HG02938 (cell line): ENCODE data around the gene ZFHX3.

Source experiments
- ATAC-seq: cut with Tn5 transposase; IDR thresholded peaks from one replicate; pipeline ENCODE4 v1.9.1; 2021; ENCODE audit warnings: mild to moderate bottlenecking, moderate library complexity; ENCODE audit not compliant: unreplicated experiment

The ZFHX3 gene

DNA sequence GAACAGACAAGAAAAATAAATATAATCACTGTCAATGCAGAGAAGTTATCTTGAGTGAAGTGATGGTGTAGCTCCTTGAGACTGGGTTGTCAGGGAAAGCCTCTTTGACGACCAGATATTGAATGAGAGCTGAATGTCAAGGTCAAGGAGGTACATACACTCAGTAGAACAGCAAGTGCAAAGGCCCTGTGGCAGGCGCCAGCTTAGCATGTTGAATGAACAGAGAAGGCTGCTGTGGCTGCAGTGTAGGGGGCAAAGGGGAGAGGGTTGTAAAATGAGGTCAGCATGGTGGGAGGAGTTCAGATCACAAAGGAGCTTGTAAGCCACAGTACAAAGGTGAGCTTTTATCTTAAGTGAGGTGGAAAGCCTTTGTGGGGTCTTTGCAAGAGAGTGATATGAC is 111.5 kb downstream of the ZFHX3 start:
- ATAC-seq = no peak

DNA sequence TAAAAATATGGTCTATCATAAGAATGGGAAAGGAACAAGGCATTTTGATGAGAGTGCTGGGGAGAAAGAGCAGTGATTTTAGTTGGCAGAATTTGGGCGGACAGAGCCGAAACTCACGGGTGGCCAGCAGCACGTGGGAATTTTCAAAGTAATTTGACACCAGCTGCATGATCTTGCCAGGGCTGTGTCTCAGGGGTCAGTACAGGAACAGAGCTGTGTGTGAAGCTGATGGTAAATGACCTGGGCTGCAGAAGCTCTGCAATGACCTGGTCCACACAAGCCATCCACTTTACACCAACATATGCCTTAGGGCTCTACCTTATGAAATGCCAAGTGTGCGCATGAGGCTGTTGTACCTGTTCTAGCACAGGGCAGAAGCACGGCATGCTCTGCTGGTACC is 112.0 kb downstream of the ZFHX3 start:
- no peak for ATAC-seq

DNA sequence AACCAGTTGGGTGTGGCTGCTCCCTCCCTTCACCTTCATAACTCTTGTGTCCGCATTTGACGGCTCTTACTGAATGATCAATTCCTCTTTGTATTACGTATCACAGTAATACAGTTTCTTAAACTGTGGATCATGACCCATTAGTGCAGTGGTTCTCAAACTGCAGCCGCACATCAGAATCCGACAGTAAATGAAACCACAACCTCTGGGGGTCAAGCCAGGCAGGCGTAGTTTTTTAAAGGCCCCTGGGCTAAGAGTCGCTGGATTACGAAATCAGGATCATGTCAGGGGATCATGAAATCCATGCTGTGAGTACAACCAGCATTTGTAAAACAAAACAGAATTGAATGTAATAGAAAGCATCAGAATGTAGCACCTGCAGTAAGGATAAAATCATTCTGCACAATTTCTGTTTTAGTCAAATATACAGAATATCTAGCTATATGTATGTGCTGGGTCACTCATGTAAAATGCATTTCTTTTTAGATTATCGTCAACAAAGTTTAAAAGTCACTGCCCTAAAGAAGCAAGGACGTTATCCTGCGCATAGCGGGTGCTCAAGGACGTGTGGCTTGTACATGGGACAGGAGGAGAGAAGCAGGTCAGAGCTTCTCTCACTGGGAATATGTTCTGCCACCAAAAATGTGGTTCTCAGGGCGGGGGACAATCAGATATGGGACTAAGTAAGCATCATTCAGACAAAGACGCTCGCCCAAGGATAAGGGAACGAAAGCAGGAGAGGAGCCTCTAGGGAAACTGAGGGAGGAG is 113.1 kb downstream of the ZFHX3 start:
- no peak for ATAC-seq

DNA sequence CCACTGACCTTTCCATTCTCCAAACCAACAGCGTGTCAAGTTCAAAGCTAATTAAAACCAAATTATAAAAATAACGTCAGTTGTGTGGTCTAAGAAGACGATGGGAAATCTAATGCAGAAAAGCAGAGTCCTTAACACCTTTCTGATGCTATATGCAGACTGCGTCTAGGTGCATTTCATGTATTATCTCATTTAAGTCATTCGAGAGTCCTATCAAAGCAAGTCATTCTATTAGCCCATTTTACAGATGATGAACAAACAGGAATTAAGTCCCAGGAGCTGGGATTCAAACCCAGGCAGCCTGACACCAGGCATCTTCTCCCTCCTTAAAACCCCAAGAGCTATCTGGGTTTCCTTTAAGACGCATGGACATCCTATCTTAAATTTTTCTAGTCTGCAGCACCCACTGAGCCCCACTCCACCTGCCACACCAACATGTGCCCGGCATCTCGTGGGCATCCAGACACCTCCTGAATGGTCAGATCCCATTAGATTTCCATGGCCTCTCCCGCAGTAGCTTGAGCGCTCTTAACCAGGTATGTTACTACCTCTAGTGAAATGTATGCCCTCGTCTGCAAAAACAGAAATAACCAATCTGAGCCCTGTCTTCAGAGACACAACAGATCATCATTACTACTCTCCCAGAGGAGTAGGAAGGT is 115.1 kb downstream of the ZFHX3 start:
- ATAC-seq = no peak

DNA sequence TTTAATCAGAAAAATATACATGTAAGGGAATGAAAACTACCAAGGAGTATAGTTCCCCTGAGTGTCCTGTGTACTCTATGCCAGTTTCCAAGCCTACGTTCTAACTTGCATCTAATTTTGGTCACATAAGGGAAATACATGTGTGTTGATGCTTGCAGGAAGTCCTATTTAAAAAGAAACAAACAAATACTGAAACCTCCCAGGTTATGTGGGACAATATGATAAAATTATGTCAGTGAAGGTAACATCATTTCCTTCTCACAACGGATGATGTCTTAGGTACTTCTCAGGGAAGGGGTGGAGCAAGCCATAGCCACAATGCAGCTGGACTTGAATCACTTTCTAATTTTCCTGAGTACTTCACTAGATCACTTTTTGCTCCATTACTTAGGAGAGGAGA is 115.9 kb downstream of the ZFHX3 start:
- no peak for ATAC-seq

DNA sequence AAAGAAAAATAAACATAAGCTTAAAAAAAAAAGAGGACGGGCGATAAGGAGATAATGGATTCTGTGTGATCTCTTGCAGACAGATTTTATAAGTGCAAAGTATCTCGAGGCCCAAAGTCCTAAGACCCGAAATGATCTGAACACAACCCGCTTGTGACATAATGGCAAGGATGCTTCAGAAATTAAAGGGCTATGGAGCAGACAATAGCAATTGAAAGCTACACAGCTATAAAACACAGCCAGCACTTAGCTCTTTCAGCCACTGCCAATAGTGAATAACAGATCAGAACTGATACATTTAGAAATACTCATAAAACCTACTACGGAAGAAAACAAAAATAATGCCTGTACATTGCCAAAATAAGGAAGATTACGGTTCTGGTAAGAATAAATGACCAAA is 117.5 kb downstream of the ZFHX3 start:
- no peak for ATAC-seq

DNA sequence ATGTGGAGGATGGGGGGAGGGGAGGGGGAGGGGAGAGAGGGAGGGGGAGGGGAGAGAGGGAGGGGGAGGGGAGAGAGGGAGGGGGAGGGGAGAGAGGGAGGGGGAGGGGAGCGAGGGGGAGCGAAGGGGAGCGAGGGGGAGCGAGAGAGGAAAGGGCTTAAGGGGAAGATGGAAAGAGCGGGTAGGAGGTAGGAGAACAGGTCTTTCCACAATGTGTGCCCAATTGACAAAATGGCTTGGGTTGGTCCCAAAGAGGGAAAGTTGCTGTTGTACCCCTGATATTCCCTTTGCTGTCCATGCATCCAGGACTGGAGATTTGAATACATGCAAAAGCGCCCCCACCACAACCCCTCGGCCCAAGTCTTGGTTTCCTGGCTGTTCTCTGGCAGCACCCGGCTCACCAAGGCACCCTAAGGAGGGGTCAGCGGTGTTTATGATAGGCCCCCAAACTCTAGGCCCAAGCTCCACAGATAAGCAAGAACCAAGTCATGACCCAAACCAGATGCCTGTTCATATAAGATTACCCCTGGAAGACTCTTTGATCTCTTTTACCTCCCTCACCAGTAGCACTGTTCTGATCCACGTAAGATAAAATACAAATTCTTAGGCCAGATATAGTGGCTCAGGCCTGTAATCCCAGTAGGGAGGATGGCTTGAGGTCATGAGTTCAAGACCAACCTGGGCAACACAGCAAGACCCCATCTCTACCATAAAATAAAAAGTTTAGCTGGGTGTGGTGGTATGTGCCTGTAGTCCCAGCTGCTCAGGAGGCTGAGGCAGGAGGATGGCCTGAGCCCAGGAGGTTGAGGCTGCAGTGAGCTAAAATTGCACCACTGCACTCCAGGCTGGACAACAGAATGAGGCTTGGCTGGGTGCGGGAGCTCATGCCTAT is 119.6 kb downstream of the ZFHX3 start:
- ATAC-seq = no peak

DNA sequence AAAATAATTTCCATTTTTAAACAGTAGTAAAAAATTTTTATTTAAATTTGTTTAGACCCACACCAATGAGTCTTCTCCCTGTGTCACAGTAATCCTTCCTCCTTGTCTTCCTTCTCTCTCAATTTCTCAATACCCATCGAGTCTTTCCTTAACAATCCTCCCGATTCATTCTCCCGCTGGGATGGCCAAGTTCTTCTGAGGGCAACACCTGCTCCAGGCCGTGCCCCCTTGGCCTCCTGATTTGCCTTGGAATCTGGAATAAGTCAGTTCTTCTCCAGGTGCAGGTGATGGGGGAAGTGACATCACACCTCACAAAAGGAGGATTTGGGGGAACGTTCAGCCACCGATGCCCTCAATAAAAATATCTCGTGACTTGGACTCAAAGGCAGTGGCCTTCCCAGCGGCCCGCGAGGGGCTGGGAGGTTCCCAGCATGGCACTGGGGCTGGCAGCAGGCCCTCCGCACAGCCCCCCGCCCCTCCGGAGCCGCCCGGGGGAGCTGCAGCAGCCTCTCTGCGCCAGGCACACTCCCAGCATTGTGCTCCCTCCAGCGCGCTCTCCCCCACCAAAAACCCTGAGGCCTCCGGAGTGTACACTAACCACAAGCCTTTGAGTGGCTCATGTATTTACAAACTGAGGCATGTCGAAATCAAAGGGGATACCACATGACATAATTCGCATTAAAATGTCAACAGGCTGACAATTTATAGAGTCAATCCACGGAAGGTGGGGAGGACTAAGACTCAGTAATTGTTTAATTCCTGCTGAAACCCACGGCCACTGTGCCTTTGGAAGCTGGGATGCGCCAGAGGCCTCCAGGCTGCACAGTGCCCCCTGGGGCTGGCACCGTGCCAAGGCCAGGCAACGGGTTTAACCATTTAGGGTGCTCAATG is 120.5 kb downstream of the ZFHX3 start:
- no peak for ATAC-seq

DNA sequence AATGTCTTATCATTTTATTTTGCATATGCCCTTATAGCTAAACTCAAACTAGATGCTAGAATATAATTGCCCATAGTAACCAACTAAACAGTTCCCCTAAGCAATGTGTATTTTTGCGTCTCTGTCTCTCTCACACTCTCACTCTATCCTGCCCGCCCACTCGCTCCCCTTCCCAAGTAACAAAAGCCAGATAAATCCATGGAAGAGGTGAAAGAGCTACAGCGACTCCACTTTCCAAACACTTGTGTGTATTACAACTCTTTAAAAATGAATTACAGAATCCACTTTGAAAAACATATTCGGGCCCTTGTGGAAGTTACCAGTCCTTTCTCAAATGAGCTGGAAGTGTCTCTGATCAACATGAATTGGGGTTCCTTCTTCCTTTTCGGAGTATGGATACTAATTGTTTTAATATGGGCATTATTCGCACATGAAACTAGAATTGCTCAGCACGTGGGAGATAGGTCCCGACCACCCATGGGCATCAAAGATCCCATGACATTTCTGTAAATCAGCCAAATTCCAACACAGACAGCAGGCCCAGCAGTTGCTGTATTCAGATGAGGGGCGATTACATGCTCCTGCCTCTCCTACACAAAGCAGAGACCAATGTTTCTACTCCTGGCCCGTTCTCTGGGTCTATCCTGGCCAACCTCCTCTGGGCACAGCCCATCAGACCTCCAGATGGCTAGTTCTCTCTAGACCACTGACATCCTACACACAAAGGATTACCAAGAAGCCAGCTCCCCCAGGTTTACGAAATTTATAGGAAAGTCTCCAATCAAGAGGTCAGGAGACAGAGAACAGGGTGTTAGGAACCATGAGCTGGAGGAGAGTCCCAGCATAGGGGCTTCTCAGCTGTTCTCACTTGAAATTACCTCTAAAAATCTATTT is 121.5 kb downstream of the ZFHX3 start:
- ATAC-seq = no peak

DNA sequence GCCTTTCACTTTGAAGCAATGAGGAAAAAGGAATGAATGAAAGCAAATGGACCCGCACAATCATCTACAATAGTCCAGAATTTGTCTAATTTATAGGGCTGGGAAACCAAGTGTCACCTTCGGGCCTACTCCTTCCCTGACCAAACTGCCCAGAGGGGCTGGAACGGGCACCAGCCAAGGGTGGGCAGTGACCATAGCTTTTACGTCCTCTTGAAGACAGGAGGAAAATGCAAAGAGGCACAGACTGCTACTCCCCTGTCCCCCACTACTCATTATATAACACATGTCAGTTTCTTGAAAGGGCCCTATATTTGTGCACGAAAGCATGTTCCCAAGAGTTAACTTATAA is 122.3 kb downstream of the ZFHX3 start:
- no peak for ATAC-seq

DNA sequence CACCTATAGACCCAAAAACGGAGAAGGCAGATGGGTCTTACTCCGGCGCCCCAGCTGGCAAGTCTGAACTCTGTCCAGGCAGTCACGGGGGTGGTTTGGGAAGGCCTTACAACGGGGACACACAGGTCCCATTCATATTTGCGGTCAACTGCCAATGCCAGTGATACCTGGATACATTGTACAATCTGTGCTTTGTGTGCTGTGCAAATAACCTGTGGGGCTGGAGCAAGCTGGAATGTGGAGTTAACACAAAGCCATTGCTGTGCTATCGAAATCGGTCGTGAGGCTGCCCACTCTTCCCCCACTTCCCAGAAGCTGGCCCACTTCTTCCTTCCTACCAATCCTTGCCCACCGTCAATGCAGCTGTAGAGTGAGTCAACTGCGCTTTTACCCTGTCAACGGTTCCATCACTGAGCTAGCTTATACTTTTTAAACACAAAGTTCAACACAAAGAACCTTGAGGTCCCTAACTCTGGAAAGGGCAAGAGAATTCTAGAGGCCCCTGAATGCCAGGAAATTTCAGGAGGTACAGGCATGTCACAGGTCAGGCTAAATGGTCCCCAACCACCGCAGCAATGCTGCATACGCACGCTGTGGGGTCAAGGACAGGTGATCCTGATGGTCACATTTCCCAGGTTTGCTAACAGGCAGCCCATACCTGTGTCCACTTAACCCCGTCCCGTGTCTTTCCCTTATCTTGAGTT is 122.8 kb downstream of the ZFHX3 start:
- no peak for ATAC-seq

DNA sequence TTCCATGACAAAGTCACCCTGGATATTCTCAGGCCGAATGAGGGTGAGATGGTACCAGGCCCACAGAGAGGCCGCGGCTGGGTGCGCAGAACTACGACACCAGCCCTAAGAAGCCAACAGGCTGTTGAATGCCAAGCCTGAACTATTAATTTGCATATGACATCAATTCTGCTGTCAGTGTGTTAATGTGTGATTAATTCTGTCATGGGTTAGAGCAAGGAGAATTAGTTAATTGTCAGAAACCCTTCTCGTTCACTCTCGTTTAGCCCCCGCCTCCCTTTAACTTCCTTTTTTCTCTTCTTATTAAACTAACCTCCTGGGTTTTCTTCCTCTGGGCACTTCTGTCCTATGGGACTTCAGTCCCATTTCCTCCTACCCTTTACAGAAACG is 123.4 kb downstream of the ZFHX3 start:
- ATAC-seq = no peak

DNA sequence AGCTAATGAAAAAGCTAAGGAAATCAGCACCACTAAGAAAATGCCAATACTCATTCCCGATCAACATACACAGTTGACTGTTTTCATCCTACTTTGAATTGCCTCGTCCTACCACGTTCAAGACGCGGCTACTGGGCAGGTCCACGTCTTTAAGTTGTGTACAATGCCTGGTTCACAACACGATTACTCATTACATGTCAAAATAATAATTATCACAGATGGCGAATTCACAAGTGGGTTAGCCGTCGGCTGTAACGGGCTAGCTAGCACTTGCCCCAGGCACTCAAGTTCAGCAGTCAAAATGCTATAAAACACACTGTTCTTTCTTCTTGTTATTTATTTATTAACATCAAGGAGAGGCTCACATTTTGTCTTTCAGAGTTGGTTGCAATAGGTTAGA is 124.2 kb downstream of the ZFHX3 start:
- no peak for ATAC-seq

DNA sequence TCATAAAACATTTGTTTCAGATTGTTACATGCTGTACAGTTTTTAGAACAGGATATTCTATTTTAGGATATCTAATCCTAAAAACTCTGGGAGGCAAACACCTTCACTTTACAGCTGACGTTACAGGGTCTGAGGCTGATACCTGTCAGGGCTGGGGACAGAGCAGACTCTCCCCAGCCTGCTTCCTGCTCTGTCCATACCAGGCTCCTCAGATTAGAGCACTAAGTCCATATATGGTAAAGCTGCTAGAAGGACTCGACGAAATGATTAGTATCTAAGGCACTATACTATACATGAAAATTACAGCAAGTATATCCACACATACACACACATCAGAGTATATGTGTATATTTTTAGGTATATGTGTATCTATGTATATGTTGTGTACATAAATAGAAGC is 125.2 kb downstream of the ZFHX3 start:
- no peak for ATAC-seq

DNA sequence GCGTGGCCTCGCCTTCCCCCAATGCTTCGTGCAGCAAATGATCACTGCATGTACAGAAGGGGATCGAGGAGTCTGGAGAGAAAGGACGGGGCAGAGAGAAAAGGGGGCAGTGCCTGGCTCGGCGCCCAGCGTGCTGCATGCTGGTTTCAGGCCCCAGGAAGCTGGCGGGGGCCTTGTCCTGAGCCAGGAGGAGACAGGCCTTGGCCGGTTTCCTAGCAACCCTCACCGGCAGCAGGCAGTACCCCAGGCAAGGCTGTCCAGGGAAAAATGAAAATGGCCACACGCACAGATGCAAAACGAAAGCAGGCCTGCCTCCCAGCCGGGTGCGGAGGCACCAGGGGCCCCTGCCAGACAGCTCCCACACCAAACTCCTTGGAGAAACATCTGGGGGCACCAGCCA is 126.3 kb downstream of the ZFHX3 start:
- ATAC-seq = no peak

DNA sequence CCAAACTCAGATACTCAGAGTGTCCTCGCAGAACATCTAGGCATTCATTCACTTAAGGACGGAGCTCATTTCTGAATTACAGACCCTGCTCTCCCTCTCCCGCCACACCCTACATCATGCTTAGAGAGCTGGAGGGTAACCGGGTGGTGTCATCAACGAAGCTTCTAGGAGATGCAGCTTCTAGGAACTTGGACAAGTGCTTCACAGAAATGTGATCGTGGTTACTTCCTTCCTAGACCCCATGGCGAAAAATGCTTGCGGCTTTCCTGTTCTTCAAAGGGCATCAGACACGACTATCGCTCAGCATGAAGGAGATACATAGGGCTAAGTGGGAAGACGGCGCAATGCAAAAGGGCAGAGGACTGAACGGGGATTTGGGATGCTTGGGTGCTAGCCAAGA is 126.8 kb downstream of the ZFHX3 start:
- no peak for ATAC-seq

DNA sequence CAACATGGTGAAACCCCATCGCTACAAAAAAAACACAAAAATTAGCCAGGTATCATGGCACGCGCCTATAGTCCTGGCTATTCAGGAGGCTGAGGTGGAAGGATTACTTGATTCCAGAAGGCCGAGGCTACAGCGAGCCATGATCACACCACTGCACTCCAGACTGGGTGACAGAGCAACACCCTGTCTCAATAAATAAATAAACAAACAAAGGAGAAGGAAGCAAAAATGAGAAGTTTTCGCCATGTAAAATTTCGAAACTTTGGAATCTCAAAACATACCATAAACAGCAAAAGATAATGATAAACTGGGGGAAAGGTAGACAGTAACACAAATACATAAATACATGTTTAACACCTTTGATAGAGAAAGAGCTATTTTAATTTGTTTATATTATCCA is 130.9 kb downstream of the ZFHX3 start:
- no peak for ATAC-seq

DNA sequence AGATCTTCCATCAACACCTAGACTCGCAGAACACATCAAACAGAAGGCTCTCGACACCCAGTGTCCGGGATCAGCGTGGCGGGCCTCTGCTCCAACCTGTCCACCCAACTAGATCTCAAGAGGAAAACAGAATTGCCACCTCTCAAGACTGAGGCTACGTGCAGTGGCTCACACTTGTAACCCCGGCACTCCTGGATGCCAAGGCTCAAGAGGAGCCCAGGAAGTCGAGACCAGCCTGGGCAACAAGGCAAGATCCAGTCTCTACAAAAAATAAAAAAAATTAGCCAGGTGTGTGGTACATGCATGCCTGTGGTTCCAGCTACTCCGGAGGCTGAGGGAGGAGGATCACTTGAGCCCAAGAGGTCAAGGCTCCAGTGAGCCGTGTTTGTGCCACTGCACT is 132.6 kb downstream of the ZFHX3 start:
- no peak for ATAC-seq

DNA sequence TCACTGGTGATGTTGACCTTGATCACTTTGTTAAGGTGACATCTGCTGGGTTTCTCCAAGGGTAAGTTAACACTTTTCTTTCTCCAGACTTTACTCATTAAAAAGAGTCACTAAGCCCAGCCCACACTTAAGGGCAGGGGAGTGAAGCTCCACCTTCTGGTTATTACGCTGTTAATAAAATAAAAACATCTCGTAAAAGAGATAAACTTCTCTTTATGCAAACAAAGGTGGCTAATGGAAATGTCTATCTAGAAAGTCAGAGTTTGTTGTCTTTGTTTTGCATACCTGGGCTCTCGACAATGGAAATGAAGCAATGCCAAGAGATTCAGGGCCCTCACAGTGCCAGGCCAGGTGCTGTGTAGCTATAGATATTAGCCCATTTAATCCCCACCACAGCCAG is 134.4 kb downstream of the ZFHX3 start:
- ATAC-seq = no peak
